ENCODE measurements around the gene HCFC2.

HCFC2 gene

DNA sequence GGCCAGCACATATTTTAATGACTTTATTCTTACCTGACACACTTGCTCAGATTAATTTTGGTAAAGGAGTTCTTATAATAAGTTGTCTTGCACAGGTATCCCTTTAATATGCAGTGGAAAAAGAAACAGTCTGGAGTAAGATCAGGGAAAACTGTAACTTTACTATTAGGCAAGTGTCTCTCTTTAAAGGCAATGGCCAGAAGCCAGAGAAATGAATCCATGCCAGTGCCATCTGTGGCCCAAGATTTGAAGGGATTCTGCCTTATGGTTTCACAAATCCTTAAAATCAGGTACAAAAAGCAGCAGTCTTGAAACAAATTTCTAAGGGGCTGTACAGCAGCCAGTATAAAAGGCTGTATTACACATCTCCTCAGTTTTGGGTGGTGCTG is 51.2 kb downstream of the HCFC2 start:
- Histone ChIP-seq H4K20me1 (ENCODE audit: control insufficient read depth, insufficient read depth, low read depth, low read length) (no peaks in the 10 kb centered on the region), H3K9me3 (ENCODE audit: control insufficient read depth, insufficient read depth, low read length) (no peaks in the 10 kb centered on the region), H3K27ac (ENCODE audit: low read depth, low read length) (no peak overlapping the region), H3K27me3 (ENCODE audit: control insufficient read depth, low read length) (no peaks in the 10 kb centered on the region), H3K4me2 (ENCODE audit: low read length) (no peak overlapping the region), H3K9me2 (replicated peaks; ENCODE audit: control insufficient read depth, low read length) (no peaks in the 10 kb centered on the region), H3K4me3 (ENCODE audit: low read length) (no peak overlapping the region), H3K36me3 (ENCODE audit: control insufficient read depth, low read length) (peaks cover 38% of the 10 kb centered on the region), H3K79me2 (ENCODE audit: control insufficient read depth, low read length) (no peaks in the 10 kb centered on the region), H3F3A (ENCODE audit: control insufficient read depth, insufficient read depth) (0 out of 2 replicates have a peak, but pooled peaks cover 1% of the 10 kb centered on the region), H3K4me1 (ENCODE audit: control insufficient read depth, low read length) (no peaks in the 10 kb centered on the region)
- no peak for TF ChIP-seq EZH2phosphoT487 (IDR thresholded peaks at IDR 0.05; ENCODE audit: borderline replicate concordance, low read length)
- TF ChIP-seq, protein P1, sequence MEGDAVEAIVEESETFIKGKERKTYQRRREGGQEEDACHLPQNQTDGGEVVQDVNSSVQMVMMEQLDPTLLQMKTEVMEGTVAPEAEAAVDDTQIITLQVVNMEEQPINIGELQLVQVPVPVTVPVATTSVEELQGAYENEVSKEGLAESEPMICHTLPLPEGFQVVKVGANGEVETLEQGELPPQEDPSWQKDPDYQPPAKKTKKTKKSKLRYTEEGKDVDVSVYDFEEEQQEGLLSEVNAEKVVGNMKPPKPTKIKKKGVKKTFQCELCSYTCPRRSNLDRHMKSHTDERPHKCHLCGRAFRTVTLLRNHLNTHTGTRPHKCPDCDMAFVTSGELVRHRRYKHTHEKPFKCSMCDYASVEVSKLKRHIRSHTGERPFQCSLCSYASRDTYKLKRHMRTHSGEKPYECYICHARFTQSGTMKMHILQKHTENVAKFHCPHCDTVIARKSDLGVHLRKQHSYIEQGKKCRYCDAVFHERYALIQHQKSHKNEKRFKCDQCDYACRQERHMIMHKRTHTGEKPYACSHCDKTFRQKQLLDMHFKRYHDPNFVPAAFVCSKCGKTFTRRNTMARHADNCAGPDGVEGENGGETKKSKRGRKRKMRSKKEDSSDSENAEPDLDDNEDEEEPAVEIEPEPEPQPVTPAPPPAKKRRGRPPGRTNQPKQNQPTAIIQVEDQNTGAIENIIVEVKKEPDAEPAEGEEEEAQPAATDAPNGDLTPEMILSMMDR (IDR thresholded peaks at IDR 0.05; ENCODE audit: low read depth, low read length, poor library complexity, severe bottlenecking) = no peak

GRCh38 chr12:104121001-104121400 is 56.7 kb downstream of the HCFC2 start:
- Histone ChIP-seq H3K9me3 (ENCODE audit: control insufficient read depth, insufficient read depth, low read length) (no peaks in the 10 kb centered on the region), H3K27ac (ENCODE audit: low read depth, low read length) (no peak overlapping the region), H3K9me2 (replicated peaks; ENCODE audit: control insufficient read depth, low read length) (no peaks in the 10 kb centered on the region), H3K27me3 (ENCODE audit: control insufficient read depth, low read length) (no peaks in the 10 kb centered on the region), H3K79me2 (ENCODE audit: control insufficient read depth, low read length) (no peaks in the 10 kb centered on the region), H3K4me1 (ENCODE audit: control insufficient read depth, low read length) (peaks cover 15% of the 10 kb centered on the region), H3K36me3 (ENCODE audit: control insufficient read depth, low read length) (peaks cover 80% of the 10 kb centered on the region), H4K20me1 (ENCODE audit: control insufficient read depth, insufficient read depth, low read depth, low read length) (0 out of 2 replicates have a peak, but pooled peaks cover 5% of the 10 kb centered on the region), H3F3A (ENCODE audit: control insufficient read depth, insufficient read depth) (0 out of 2 replicates have a peak, but pooled peaks cover 9% of the 10 kb centered on the region), H3K4me3 (ENCODE audit: low read length) (no peak overlapping the region), H3K4me2 (ENCODE audit: low read length) (no peak overlapping the region)
- no peak for TF ChIP-seq EZH2phosphoT487 (IDR thresholded peaks at IDR 0.05; ENCODE audit: borderline replicate concordance, low read length)
- TF ChIP-seq, protein P1 (IDR thresholded peaks at IDR 0.05; ENCODE audit: low read depth, low read length, poor library complexity, severe bottlenecking) = no peak

GRCh38 chr12:104122298-104122697 is 58.0 kb downstream of the HCFC2 start:
- TF ChIP-seq, protein P1 (IDR thresholded peaks at IDR 0.05; ENCODE audit: low read depth, low read length, poor library complexity, severe bottlenecking) = no peak
- TF ChIP-seq EZH2phosphoT487 (IDR thresholded peaks at IDR 0.05; ENCODE audit: borderline replicate concordance, low read length) = no peak
- Histone ChIP-seq H3K79me2 (ENCODE audit: control insufficient read depth, low read length) (no peaks in the 10 kb centered on the region), H3K27ac (ENCODE audit: low read depth, low read length) (no peak overlapping the region), H3K4me3 (ENCODE audit: low read length) (no peak overlapping the region), H3K4me1 (ENCODE audit: control insufficient read depth, low read length) (peaks cover 15% of the 10 kb centered on the region), H3K27me3 (ENCODE audit: control insufficient read depth, low read length) (no peaks in the 10 kb centered on the region), H3K4me2 (ENCODE audit: low read length) (no peak overlapping the region), H4K20me1 (ENCODE audit: control insufficient read depth, insufficient read depth, low read depth, low read length) (0 out of 2 replicates have a peak, but pooled peaks cover 5% of the 10 kb centered on the region), H3F3A (ENCODE audit: control insufficient read depth, insufficient read depth) (0 out of 2 replicates have a peak, but pooled peaks cover 9% of the 10 kb centered on the region), H3K9me2 (replicated peaks; ENCODE audit: control insufficient read depth, low read length) (no peaks in the 10 kb centered on the region), H3K9me3 (ENCODE audit: control insufficient read depth, insufficient read depth, low read length) (no peaks in the 10 kb centered on the region), H3K36me3 (ENCODE audit: control insufficient read depth, low read length) (peaks cover 84% of the 10 kb centered on the region)

All from DOHH2 (cell line).